ENCODE measurements around the gene HDAC4.

HDAC4 gene

GRCh38 chr2:239230318-239231052 is 170.3 kb downstream of the HDAC4 start:
- no peak overlapping the region for H3K27ac ChIP-seq (ENCODE audit: low read depth, low read length, poor library complexity, severe bottlenecking)
- no peak overlapping the region for H2AFZ ChIP-seq (ENCODE audit: low read length)
- H3K27me3 ChIP-seq (ENCODE audit: insufficient read depth, low read length): no peaks in the 10 kb centered on the region
- H3K9me3 ChIP-seq (ENCODE audit: low read length): no peaks in the 10 kb centered on the region
- H3F3A ChIP-seq (ENCODE audit: insufficient read depth, low read length): no peaks in the 10 kb centered on the region
- H4K20me1 ChIP-seq (ENCODE audit: insufficient read depth, low read length): no peaks in the 10 kb centered on the region
- H3K79me2 ChIP-seq (ENCODE audit: insufficient read depth, low read length): no peaks in the 10 kb centered on the region
- H3K9me2 ChIP-seq (ENCODE audit: low read depth, low read length): no peaks in the 10 kb centered on the region
- no peaks in the 10 kb centered on the region for H3K4me1 ChIP-seq (ENCODE audit: insufficient read depth, low read length, severe bottlenecking)
- H3K4me3 ChIP-seq (ENCODE audit: low read depth, low read length, poor library complexity, severe bottlenecking): no peak overlapping the region
- H3K9ac ChIP-seq (ENCODE audit: low read length): no peak overlapping the region
- no peak for TF ChIP-seq EZH2 (IDR thresholded peaks at IDR 0.05; ENCODE audit: borderline replicate concordance, low read length)
- TF ChIP-seq CTCF (IDR thresholded peaks at IDR 0.05; ENCODE audit: low read length): no peak
- no peaks in the 10 kb centered on the region for H3K36me3 ChIP-seq (ENCODE audit: insufficient read depth, low read length)
- H3K4me2 ChIP-seq (ENCODE audit: low read length): no peak overlapping the region

GRCh38 chr2:239229545-239230279 is 171.1 kb downstream of the HDAC4 start:
- no peaks in the 10 kb centered on the region for H3K27me3 ChIP-seq (ENCODE audit: insufficient read depth, low read length)
- no peak overlapping the region for H3K4me2 ChIP-seq (ENCODE audit: low read length)
- H3K9me2 ChIP-seq (ENCODE audit: low read depth, low read length): no peaks in the 10 kb centered on the region
- H3K36me3 ChIP-seq (ENCODE audit: insufficient read depth, low read length): no peaks in the 10 kb centered on the region
- no peak overlapping the region for H3K9ac ChIP-seq (ENCODE audit: low read length)
- TF ChIP-seq EZH2 (IDR thresholded peaks at IDR 0.05; ENCODE audit: borderline replicate concordance, low read length) (no peak), CTCF (IDR thresholded peaks at IDR 0.05; ENCODE audit: low read length) (no peak)
- no peaks in the 10 kb centered on the region for H3K9me3 ChIP-seq (ENCODE audit: low read length)
- no peaks in the 10 kb centered on the region for H3K4me1 ChIP-seq (ENCODE audit: insufficient read depth, low read length, severe bottlenecking)
- H3K27ac ChIP-seq (ENCODE audit: low read depth, low read length, poor library complexity, severe bottlenecking): no peak overlapping the region
- H3F3A ChIP-seq (ENCODE audit: insufficient read depth, low read length): no peaks in the 10 kb centered on the region
- H3K4me3 ChIP-seq (ENCODE audit: low read depth, low read length, poor library complexity, severe bottlenecking): no peak overlapping the region
- no peaks in the 10 kb centered on the region for H4K20me1 ChIP-seq (ENCODE audit: insufficient read depth, low read length)
- H2AFZ ChIP-seq (ENCODE audit: low read length): no peak overlapping the region
- H3K79me2 ChIP-seq (ENCODE audit: insufficient read depth, low read length): no peaks in the 10 kb centered on the region

- Histone ChIP-seq H3F3A (ENCODE audit: insufficient read depth, low read length) (no peaks in the 10 kb centered on the region), H3K9ac (ENCODE audit: low read length) (no peak overlapping the region), H3K4me3 (ENCODE audit: low read depth, low read length, poor library complexity, severe bottlenecking) (no peak overlapping the region), H3K4me1 (ENCODE audit: insufficient read depth, low read length, severe bottlenecking) (no peaks in the 10 kb centered on the region), H3K79me2 (ENCODE audit: insufficient read depth, low read length) (no peaks in the 10 kb centered on the region), H3K27ac (ENCODE audit: low read depth, low read length, poor library complexity, severe bottlenecking) (no peak overlapping the region), H2AFZ (ENCODE audit: low read length) (no peak overlapping the region), H4K20me1 (ENCODE audit: insufficient read depth, low read length) (no peaks in the 10 kb centered on the region), H3K9me3 (ENCODE audit: low read length) (no peaks in the 10 kb centered on the region), H3K27me3 (ENCODE audit: insufficient read depth, low read length) (no peaks in the 10 kb centered on the region), H3K9me2 (ENCODE audit: low read depth, low read length) (no peaks in the 10 kb centered on the region), H3K4me2 (ENCODE audit: low read length) (no peak overlapping the region), H3K36me3 (ENCODE audit: insufficient read depth, low read length) (no peaks in the 10 kb centered on the region)
- TF ChIP-seq EZH2 (IDR thresholded peaks at IDR 0.05; ENCODE audit: borderline replicate concordance, low read length): no peak
- no peak for TF ChIP-seq CTCF (IDR thresholded peaks at IDR 0.05; ENCODE audit: low read length)
These were observed 173.0 kb downstream of the HDAC4 start for GRCh38 chr2:239227661-239228371.
